HG03135 (cell line): ENCODE results near the gene CDT1.
"Not testable (repeated sequence)": the region's sequence is repeated elsewhere in the genome, so short reads cannot be mapped to it uniquely, and the experiment has no call there.

Experiments
- ATAC-seq: cut with Tn5 transposase; IDR thresholded peaks from one replicate; pipeline ENCODE4 v1.9.1; 2021; ENCODE audit warnings: mild to moderate bottlenecking, moderate library complexity; ENCODE audit not compliant: unreplicated experiment

The CDT1 gene

GRCh38 chr16:88815901-88816589 lies 12.5 kb downstream of the CDT1 start:
- ATAC-seq = no peak

DNA sequence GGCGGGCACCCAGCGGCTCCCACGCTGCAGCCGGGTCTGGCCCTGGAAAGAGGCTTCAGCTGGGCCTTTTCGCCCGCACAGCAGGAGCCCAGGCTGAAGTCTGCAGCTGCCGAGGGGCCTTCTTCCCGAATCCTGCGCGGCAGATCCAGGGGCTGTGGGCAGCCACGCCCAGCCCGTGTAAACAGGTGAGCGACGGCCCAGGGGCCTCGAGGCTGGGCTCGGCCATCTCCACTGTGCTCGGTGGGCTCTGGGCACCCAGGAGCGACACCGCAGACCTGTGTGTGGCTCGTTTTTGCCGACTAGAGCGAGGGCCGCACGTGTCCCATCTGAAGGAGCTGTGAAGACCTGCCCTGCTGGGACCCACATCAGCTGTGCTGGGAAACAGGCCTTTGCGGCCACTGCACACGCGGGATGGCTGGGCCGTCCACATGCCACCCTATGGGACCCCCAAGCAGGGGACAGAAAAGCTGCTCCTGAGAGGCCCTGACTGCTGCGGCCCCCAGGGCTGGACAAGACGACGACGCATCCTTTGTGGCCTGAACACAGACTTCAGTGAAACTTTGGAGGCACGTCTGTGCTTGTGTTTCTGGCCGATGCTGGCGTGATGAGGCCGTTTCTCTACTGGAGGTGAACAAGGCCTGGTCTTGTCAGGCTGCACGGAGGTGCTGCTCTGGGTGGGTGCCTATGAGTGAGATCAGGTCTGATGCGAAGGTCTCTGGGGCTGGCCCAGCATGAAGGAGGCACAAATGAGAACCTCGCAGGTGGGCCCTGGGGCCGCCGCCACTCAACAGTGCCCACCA lies 13.3 kb downstream of the CDT1 start:
- no peak for ATAC-seq

DNA sequence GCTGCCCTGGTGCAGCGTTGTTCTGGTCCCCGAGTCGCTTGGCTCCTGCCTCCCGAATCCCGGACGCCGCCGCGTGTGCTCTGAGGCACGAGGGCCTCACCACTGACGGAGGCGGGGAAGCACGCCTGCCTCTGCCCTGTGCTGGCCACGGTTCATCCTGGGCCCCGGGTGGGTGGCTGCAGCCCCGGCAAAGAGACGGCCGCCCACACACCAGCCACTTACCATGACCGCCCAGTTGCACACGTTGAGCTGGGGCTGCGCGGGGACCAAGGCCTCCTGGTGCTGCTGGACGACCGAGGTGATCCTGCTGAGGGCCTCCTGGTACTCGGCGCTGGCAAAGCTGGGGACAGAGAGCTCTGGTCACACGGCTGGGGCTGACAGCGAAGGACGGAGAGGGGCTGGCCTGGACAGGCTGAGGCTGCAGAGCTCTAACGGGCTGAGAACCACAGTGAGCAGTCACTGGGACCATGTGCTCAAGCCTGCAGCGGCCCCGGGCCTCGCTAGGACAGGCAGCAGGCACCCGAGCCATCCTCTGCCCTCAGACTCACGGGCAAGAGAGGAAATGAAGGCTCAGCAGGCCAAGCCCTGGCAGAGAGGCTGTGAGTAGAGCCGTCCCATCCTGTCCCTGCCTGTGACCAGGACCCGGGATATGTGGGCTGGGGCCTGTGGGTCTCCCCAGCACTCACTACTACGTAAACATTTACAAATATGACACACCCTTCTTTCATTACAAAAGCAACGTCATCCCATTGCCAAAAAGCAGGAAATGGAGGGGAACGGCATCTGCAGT lies 14.4 kb downstream of the CDT1 start:
- ATAC-seq = no peak

GRCh38 chr16:88818575-88818874 lies 14.9 kb downstream of the CDT1 start:
- ATAC-seq = no peak

GRCh38 chr16:88819126-88819525 lies 15.5 kb downstream of the CDT1 start:
- ATAC-seq = no peak

- ATAC-seq = no peak
Observed at GRCh38 chr16:88820385-88821025, 16.9 kb downstream of the CDT1 start.

DNA sequence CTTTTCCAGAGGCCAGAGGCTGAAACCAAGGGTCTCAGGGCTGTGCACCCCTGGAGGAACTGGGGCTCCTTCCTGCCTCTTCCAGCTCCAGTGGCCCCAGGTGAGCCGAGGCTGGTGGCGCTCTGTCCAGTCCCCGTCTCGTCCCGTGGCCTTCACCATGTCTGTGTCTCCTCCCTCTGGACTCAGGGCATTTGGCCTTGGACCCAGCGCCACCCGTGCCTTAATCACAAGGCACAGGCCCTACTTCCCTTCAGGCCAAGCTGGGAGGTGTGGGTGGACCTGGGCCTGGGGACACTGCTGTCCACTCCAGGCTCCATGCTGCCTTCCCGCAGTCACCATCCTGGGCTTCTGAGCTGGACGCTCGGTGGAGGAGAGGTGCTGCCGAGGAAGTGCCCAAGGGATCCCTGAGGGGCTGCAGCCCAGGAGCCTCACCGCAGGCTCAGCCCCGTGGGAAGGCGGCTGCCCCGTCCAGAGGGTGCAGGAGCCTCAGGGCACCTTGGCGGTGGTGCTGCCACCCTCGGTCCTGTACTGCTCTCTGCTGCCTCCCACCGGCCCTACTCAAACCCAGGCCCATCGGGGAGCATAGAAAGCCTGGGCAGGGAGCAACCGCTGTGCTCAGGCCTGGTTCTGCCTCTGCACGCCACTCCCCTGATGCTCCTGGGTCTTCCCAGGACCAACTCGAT lies 17.7 kb downstream of the CDT1 start:
- ATAC-seq = no peak

- ATAC-seq = no peak
Observed at GRCh38 chr16:88822281-88823040, 18.9 kb downstream of the CDT1 start.

- not testable (repeated sequence) for ATAC-seq
Observed at GRCh38 chr16:88823646-88824045, 20.1 kb downstream of the CDT1 start.

DNA sequence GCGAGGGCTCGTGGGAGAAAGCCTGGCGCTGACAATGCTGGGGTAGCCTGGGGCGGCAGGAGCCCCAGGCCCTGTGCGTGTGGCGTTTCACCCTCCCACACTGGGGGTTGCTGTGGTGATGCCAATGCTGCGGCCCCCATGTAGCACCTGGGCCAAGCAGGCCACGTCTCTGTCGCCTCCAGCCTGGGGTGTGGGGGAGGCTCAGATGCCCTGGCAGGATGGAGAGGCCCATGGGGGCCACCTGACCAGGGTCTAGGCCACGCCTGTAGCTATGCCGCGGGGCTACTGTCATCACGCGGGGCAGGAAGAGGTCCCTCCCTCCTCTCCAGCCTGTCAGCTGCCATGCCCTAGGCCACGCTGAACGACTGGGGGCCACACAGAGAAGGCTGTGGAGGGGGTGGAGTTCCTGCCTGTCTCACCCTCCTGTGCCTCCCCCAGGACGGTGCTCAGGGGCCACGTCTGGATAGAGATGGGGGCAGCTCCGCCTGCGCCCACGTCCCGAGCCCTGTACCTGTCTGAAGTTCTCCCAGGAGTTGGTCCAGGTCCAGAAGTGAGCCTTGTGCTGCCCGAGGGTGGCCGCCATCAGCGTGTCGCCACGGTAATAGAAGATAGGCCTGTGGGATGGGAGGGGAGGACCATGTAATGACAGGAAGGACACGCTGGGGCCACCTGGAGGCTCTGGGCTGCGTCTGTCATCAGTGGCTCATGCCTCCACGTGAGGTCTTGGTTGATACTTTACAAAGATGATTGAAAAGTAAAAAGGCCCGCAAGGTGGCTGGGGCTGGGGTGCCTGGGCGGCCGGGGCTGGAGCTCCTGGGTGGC lies 20.9 kb downstream of the CDT1 start:
- no peak for ATAC-seq

DNA sequence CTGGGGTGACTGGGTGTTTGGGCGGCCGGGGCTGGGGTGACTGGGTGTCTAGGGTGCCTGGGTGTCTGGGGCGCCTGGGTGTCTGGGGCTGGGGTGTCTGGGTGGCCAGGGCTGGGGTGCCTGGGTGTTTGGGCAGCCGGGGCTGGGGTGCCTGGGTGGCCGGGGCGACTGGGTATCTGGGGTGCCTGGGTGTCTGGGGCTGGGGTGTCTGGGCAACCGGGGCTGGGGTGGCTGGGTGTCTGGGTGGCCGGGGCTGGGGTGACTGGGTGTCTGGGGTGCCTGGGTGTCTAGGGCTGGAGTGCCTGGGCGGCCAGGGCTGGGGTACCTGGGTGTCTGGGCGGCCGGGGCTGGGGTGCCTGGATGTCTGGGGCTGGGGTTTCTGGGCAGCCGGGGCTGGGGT lies 21.6 kb downstream of the CDT1 start:
- no peak for ATAC-seq

- ATAC-seq = no peak
Observed at GRCh38 chr16:88826070-88826840, 22.7 kb downstream of the CDT1 start.

DNA sequence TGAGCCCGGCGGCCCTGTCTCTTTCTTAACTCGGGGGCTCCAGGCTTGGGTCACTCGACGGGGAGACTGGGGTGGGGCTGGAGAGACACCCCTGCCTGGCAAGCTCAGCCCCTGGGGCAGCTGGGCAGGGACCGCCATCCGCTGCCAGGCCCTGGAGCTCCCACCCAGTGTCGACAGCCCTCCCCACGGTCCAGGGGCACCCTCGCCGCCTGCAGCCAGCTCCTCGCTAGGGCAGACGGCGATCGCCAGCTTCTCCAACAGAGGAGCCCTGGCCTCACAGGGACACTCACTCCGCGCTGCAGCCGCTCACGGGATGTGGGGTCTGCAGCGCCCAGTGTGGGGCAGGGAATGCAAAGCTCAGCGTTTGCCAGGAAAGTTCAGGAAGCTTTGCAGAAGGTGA lies 24.1 kb downstream of the CDT1 start:
- no peak for ATAC-seq

GRCh38 chr16:88828711-88829110 lies 25.1 kb downstream of the CDT1 start:
- ATAC-seq = no peak

- ATAC-seq = no peak
Observed at GRCh38 chr16:88830258-88830657, 26.7 kb downstream of the CDT1 start.

- no peak for ATAC-seq
Observed at GRCh38 chr16:88830783-88831182, 27.2 kb downstream of the CDT1 start.

DNA sequence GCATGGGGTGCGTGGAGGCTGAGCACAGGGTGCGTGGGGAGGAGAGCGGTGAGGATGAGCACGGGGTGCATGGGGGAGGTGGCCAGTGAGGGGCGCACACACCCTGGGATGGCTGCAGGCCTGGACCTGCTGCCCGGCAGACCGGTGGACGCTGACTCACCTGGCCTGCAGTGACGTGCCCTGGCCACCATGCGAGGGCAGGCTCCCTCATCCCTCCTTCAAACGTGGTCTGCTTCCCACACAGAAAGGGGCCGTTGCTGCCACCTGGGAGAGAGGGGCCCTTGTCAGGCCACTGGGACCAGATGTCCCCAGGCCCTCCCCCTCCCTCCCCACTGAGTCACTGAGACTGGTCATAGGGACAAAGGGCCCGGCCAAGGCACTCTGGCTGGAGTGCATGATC lies 28.2 kb downstream of the CDT1 start:
- no peak for ATAC-seq

GRCh38 chr16:88833086-88833485 lies 29.5 kb downstream of the CDT1 start:
- ATAC-seq = no peak
